HEK293 (cell line): ENCODE measurements around the gene WDR36.

Experiments
- CTCF ChIA-PET: fragments of 350-600 bp; formaldehyde crosslinking; extraction: SDS; loops from one replicate; lab custom pipeline; 2021; ENCODE audit warnings: antibody characterized with exemption; lab: Yijun Ruan, JAX
- POLR2A ChIA-PET: fragments of 300-600 bp; formaldehyde crosslinking; extraction: SDS; loops from one replicate; lab custom pipeline; 2020; ENCODE audit warnings: antibody characterized with exemption, inconsistent platforms; lab: Yijun Ruan, JAX
- H3K27ac ChIP-seq: fragments of 200-500 bp; sonication (Bioruptor generic); 2 replicates; pipeline ENCODE4 v1.5.1; 2014; ENCODE audit warnings: low read depth, low read length, control low read depth, inconsistent platforms; ENCODE audit errors: extremely low read depth
- H3K36me3 ChIP-seq, 2 experiments: fragments of 200-500 bp in 1 of 2; sonication (Bioruptor generic) in 1 of 2; 1 replicate in 1 of 2; 2 replicates in 1 of 2; pipeline ENCODE4 v1.5.1; 2014 to 2017; ENCODE audit warnings: inconsistent platforms in 2 of 2, low read length in 2 of 2; ENCODE audit not compliant: control insufficient read depth in 2 of 2, insufficient read depth in 1 of 2
- H3K4me1 ChIP-seq: fragments of 200-500 bp; sonication (Bioruptor generic); 2 replicates; pipeline ENCODE4 v1.5.1; 2014; ENCODE audit warnings: mild to moderate bottlenecking, low read length, inconsistent platforms; ENCODE audit not compliant: control insufficient read depth, insufficient read depth
- H3K4me3 ChIP-seq: 2 replicates; pipeline ENCODE4 v1.5.1; 2011; ENCODE audit warnings: low read depth, mild to moderate bottlenecking, control low read depth, low read length, moderate library complexity
- H3K9me3 ChIP-seq: fragments of 200-500 bp; sonication (Bioruptor generic); 2 replicates; pipeline ENCODE4 v1.5.1; 2014; ENCODE audit warnings: low read depth, low read length, inconsistent platforms; ENCODE audit not compliant: control insufficient read depth, insufficient read depth
- HOXC10 ChIP-seq: sonication (generic); formaldehyde crosslinking; IDR thresholded peaks from 2 replicates; pipeline ENCODE4 v1.8.1; 2023; ENCODE audit warnings: mild to moderate bottlenecking, missing genetic modification reagents
- KLF9 ChIP-seq: fragments of 450-650 bp; formaldehyde crosslinking; IDR thresholded peaks from 2 replicates; pipeline ENCODE4 v1.5.1; 2016; ENCODE audit warnings: missing biosample characterization, missing genetic modification characterization, low read depth
- YY1 ChIP-seq: fragments of 450-650 bp; formaldehyde crosslinking; IDR thresholded peaks from 2 replicates; pipeline ENCODE4 v1.5.1; 2018; ENCODE audit warnings: missing biosample characterization, missing genetic modification characterization
- ZBTB20 ChIP-seq: fragments of 450-650 bp; formaldehyde crosslinking; IDR thresholded peaks from 2 replicates; pipeline ENCODE4 v1.5.1; 2016; ENCODE audit warnings: missing biosample characterization, missing genetic modification characterization
- ZFP3 ChIP-seq: fragments of 450-650 bp; formaldehyde crosslinking; IDR thresholded peaks from 2 replicates; pipeline ENCODE4 v1.5.1; 2016; ENCODE audit warnings: low read depth, missing biosample characterization, missing genetic modification characterization
- ZNF155 ChIP-seq: fragments of 450-650 bp; formaldehyde crosslinking; IDR thresholded peaks from 2 replicates; pipeline ENCODE4 v1.5.1; 2016; ENCODE audit warnings: missing biosample characterization, missing genetic modification characterization
- ZNF169 ChIP-seq: fragments of 450-650 bp; formaldehyde crosslinking; IDR thresholded peaks from 2 replicates; pipeline ENCODE4 v1.5.1; 2016; ENCODE audit warnings: missing biosample characterization, missing genetic modification characterization
- ZNF202 ChIP-seq: fragments of 450-650 bp; formaldehyde crosslinking; IDR thresholded peaks from 2 replicates; pipeline ENCODE4 v1.5.1; 2016; ENCODE audit warnings: missing biosample characterization, missing genetic modification characterization, borderline replicate concordance
- ZNF23 ChIP-seq: fragments of 450-650 bp; formaldehyde crosslinking; IDR thresholded peaks from 2 replicates; pipeline ENCODE4 v1.5.1; 2016; ENCODE audit warnings: missing biosample characterization, missing genetic modification characterization, borderline replicate concordance
- ZNF248 ChIP-seq: fragments of 450-650 bp; formaldehyde crosslinking; IDR thresholded peaks from 2 replicates; pipeline ENCODE4 v1.5.1; 2017; ENCODE audit warnings: missing biosample characterization, missing genetic modification characterization
- ZNF302 ChIP-seq: fragments of 450-650 bp; formaldehyde crosslinking; IDR thresholded peaks from 2 replicates; pipeline ENCODE4 v1.5.1; 2016; ENCODE audit warnings: missing biosample characterization, missing genetic modification characterization, low read depth
- ZNF529 ChIP-seq: fragments of 450-650 bp; formaldehyde crosslinking; IDR thresholded peaks from 2 replicates; pipeline ENCODE4 v1.5.1; 2017; ENCODE audit warnings: missing genetic modification characterization, missing biosample characterization; ENCODE audit not compliant: insufficient replicate concordance
- ZNF561 ChIP-seq: fragments of 450-650 bp; IDR thresholded peaks from 2 replicates; pipeline ENCODE4 v1.5.1; 2018; ENCODE audit warnings: missing biosample characterization, missing genetic modification characterization, borderline replicate concordance
- ZNF571 ChIP-seq: fragments of 450-650 bp; formaldehyde crosslinking; IDR thresholded peaks from 2 replicates; pipeline ENCODE4 v1.5.0; 2017; ENCODE audit warnings: missing biosample characterization, missing genetic modification characterization
- ZNF658 ChIP-seq: fragments of 450-650 bp; formaldehyde crosslinking; IDR thresholded peaks from 2 replicates; pipeline ENCODE4; 2016; ENCODE audit warnings: missing biosample characterization, missing genetic modification characterization
- ZNF664 ChIP-seq: fragments of 450-650 bp; formaldehyde crosslinking; IDR thresholded peaks from 2 replicates; pipeline ENCODE4 v1.5.1; 2016; ENCODE audit warnings: missing biosample characterization, missing genetic modification characterization
- ZNF76 ChIP-seq: fragments of 450-650 bp; formaldehyde crosslinking; IDR thresholded peaks from 2 replicates; pipeline ENCODE4; 2016; ENCODE audit warnings: low read depth, missing biosample characterization, missing genetic modification characterization, borderline replicate concordance
- ZNF768 ChIP-seq: fragments of 450-650 bp; formaldehyde crosslinking; IDR thresholded peaks from 2 replicates; pipeline ENCODE4 v1.5.1; 2018; ENCODE audit warnings: missing biosample characterization, mild to moderate bottlenecking, missing genetic modification characterization
- ZNF785 ChIP-seq: fragments of 450-650 bp; formaldehyde crosslinking; IDR thresholded peaks from 2 replicates; pipeline ENCODE4 v1.5.1; 2016; ENCODE audit warnings: missing biosample characterization, missing genetic modification characterization
- ZNF791 ChIP-seq: fragments of 450-650 bp; formaldehyde crosslinking; IDR thresholded peaks from 2 replicates; pipeline ENCODE4 v1.5.1; 2016; ENCODE audit warnings: missing biosample characterization, missing genetic modification characterization
- ZNF792 ChIP-seq: fragments of 450-650 bp; formaldehyde crosslinking; IDR thresholded peaks from 2 replicates; pipeline ENCODE4 v1.5.1; 2016; ENCODE audit warnings: missing biosample characterization, missing genetic modification characterization
- ZNF843 ChIP-seq: fragments of 450-650 bp; formaldehyde crosslinking; IDR thresholded peaks from 2 replicates; pipeline ENCODE4 v1.5.1; 2016; ENCODE audit warnings: missing biosample characterization, missing genetic modification characterization
- ZSCAN23 ChIP-seq: fragments of 450-650 bp; formaldehyde crosslinking; IDR thresholded peaks from 2 replicates; pipeline ENCODE4 v1.5.1; 2016; ENCODE audit warnings: missing biosample characterization, missing genetic modification characterization
- TF ChIP-seq, protein P1 (sequence below): fragments of 450-650 bp; formaldehyde crosslinking; IDR thresholded peaks from 2 replicates; pipeline ENCODE4 v1.5.1; 2016; ENCODE audit warnings: missing biosample characterization, missing genetic modification characterization
- TF ChIP-seq, protein P2 (sequence below): fragments of 450-650 bp; formaldehyde crosslinking; IDR thresholded peaks from 2 replicates; pipeline ENCODE4 v1.5.1; 2016; ENCODE audit warnings: missing biosample characterization, missing genetic modification characterization
- TF ChIP-seq, protein P3 (sequence below): fragments of 450-650 bp; formaldehyde crosslinking; IDR thresholded peaks from 2 replicates; pipeline ENCODE4 v1.5.1; 2016; ENCODE audit warnings: missing biosample characterization, missing genetic modification characterization, low read depth
- TF ChIP-seq, protein P4 (sequence below): fragments of 450-650 bp; formaldehyde crosslinking; IDR thresholded peaks from 2 replicates; pipeline ENCODE4 v1.5.1; 2017; ENCODE audit warnings: missing biosample characterization, missing genetic modification characterization

The WDR36 gene

DNA sequence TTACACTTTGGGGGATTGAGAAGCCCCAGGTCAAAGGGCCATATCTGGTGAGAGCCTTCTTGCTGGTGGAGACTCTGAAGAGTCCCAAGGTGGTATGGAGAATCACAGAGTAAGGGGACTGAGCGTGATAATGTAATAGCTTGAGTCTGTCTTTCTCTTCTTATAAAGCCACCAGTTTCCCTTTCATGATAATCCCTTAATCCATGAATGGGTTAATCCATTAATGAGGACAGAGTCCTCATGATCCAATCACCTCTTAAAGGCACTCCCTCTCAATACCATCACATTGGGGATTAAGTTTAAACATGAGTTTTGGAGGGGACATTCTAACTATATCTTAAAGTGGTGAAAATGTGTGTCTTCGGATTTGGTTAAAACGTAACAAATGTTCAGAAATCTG lies 21.5 kb downstream of the WDR36 start:
- ChIA-PET POLR2A (no interaction called here), CTCF (no interaction called here)
- Histone ChIP-seq H3K4me1 (no peaks in the 10 kb centered on the region), H3K27ac (no peak overlapping the region), H3K4me3 (no peak overlapping the region), H3K36me3 (peaks cover 24 to 52% of the 10 kb centered on the region in 2 experiments; a peak in 2 of 3 replicates), H3K9me3 (no peaks in the 10 kb centered on the region)
- TF ChIP-seq ZNF155 (tag by site-specific recombination) (no peak), ZNF302 (no peak), ZNF202 (tag by site-specific recombination) (no peak), KLF9 (tag by site-specific recombination) (no peak), ZNF529 (no peak), ZNF768 (tag by site-specific recombination) (no peak), ZNF571 (tag by site-specific recombination) (no peak), ZNF785 (no peak), ZSCAN23 (tag by site-specific recombination) (no peak), ZNF76 (tag by site-specific recombination) (no peak), ZNF169 (tag by site-specific recombination) (no peak), ZNF843 (tag by site-specific recombination) (no peak), HOXC10 (CRISPR knock-in tag) (no peak), ZNF664 (tag by site-specific recombination) (no peak), YY1 (no peak), ZFP3 (no peak), ZNF658 (tag by site-specific recombination) (no peak)
- TF ChIP-seq, protein P1, sequence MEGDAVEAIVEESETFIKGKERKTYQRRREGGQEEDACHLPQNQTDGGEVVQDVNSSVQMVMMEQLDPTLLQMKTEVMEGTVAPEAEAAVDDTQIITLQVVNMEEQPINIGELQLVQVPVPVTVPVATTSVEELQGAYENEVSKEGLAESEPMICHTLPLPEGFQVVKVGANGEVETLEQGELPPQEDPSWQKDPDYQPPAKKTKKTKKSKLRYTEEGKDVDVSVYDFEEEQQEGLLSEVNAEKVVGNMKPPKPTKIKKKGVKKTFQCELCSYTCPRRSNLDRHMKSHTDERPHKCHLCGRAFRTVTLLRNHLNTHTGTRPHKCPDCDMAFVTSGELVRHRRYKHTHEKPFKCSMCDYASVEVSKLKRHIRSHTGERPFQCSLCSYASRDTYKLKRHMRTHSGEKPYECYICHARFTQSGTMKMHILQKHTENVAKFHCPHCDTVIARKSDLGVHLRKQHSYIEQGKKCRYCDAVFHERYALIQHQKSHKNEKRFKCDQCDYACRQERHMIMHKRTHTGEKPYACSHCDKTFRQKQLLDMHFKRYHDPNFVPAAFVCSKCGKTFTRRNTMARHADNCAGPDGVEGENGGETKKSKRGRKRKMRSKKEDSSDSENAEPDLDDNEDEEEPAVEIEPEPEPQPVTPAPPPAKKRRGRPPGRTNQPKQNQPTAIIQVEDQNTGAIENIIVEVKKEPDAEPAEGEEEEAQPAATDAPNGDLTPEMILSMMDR = no peak
- TF ChIP-seq, protein P2, sequence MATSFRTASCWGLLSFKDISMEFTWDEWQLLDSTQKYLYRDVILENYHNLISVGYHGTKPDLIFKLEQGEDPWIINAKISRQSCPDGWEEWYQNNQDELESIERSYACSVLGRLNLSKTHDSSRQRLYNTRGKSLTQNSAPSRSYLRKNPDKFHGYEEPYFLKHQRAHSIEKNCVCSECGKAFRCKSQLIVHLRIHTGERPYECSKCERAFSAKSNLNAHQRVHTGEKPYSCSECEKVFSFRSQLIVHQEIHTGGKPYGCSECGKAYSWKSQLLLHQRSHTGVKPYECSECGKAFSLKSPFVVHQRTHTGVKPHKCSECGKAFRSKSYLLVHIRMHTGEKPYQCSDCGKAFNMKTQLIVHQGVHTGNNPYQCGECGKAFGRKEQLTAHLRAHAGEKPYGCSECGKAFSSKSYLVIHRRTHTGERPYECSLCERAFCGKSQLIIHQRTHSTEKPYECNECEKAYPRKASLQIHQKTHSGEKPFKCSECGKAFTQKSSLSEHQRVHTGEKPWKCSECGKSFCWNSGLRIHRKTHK (tag by site-specific recombination) = no peak

DNA sequence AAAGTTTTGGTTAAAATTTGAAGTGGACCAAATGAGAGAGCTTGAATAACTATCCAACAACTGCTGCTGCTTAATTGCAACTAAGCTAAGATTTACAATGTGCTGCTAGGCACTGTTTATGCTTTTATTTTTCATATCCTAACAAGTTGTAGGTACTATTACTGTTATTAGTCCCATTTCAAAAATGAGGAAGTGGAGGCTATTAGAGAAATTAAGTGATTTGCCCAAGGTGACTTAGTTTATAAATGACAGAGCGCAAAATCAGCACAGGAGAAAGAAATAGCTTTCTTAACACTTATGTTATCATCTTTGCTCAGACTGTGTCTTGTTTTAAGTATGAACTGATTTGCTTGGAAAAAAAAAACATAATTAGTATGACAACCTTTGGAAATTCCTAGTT lies 23.1 kb downstream of the WDR36 start:
- no peaks in the 10 kb centered on the region for H3K4me1 ChIP-seq
- no peaks in the 10 kb centered on the region for H3K9me3 ChIP-seq
- POLR2A ChIA-PET = no interaction called here
- H3K4me3 ChIP-seq = no peak overlapping the region
- CTCF ChIA-PET = no interaction called here
- TF ChIP-seq ZNF791 (no peak), ZNF248 (tag by site-specific recombination) (no peak), ZNF23 (tag by site-specific recombination) (no peak), ZNF561 (no peak), ZNF792 (no peak), ZBTB20 (tag by site-specific recombination) (no peak)
- TF ChIP-seq, protein P3, sequence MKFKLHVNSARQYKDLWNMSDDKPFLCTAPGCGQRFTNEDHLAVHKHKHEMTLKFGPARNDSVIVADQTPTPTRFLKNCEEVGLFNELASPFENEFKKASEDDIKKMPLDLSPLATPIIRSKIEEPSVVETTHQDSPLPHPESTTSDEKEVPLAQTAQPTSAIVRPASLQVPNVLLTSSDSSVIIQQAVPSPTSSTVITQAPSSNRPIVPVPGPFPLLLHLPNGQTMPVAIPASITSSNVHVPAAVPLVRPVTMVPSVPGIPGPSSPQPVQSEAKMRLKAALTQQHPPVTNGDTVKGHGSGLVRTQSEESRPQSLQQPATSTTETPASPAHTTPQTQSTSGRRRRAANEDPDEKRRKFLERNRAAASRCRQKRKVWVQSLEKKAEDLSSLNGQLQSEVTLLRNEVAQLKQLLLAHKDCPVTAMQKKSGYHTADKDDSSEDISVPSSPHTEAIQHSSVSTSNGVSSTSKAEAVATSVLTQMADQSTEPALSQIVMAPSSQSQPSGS (tag by site-specific recombination) = no peak
- TF ChIP-seq, protein P4, sequence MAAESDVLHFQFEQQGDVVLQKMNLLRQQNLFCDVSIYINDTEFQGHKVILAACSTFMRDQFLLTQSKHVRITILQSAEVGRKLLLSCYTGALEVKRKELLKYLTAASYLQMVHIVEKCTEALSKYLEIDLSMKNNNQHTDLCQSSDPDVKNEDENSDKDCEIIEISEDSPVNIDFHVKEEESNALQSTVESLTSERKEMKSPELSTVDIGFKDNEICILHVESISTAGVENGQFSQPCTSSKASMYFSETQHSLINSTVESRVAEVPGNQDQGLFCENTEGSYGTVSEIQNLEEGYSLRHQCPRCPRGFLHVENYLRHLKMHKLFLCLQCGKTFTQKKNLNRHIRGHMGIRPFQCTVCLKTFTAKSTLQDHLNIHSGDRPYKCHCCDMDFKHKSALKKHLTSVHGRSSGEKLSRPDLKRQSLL (tag by site-specific recombination) = no peak
- no peak overlapping the region for H3K27ac ChIP-seq
- H3K36me3 ChIP-seq = peaks cover 18 to 56% of the 10 kb centered on the region in 2 experiments; a peak in 2 of 3 replicates
